Liver (tissue), 9 donors: ENCODE measurements around the gene TIMM13. TPM values are rescaled to one million over a fixed set of nuclear protein-coding genes. Genes with fewer than 3 reads are reported as not detected.
A peak's percentile ranks its signal among the peaks of the same experiment; 100 is the strongest.

ENCODE experiments used
- DNase-seq: peaks from one replicate; pipeline ENCODE4 v3.0.0-alpha.2; 2017; ENCODE audit warnings: low spot score
- H3K27ac ChIP-seq, 2 donors: one replicate each; pipeline ENCODE4 v1.7.0; 2013; ENCODE audit warnings: inconsistent platforms in 2 of 2, low read length in 2 of 2, control low read depth in 1 of 2, low read depth in 1 of 2, mild to moderate bottlenecking in 1 of 2
- H3K27me3 ChIP-seq, 4 donors: one replicate each; pipeline versions ENCODE4 v1.6.1 to v1.7.0; 2013; ENCODE audit warnings: low read length in 3 of 4, inconsistent platforms in 1 of 4, mild to moderate bottlenecking in 1 of 4, moderate library complexity in 1 of 4; ENCODE audit not compliant: control insufficient read depth in 4 of 4, insufficient read depth in 4 of 4
- H3K36me3 ChIP-seq, 4 donors: one replicate each; pipeline versions ENCODE4 v1.6.1 to v1.7.0; 2013; ENCODE audit warnings: low read length in 3 of 4, mild to moderate bottlenecking in 3 of 4, low read depth in 1 of 4, moderate library complexity in 1 of 4; ENCODE audit not compliant: control insufficient read depth in 4 of 4, insufficient read depth in 3 of 4
- H3K4me1 ChIP-seq, 4 donors: one replicate each; pipeline versions ENCODE4 v1.6.1 to v1.7.0; 2013; ENCODE audit warnings: low read length in 3 of 4, mild to moderate bottlenecking in 3 of 4, moderate library complexity in 1 of 4; ENCODE audit not compliant: control insufficient read depth in 4 of 4, insufficient read depth in 4 of 4
- H3K4me3 ChIP-seq, 3 donors: one replicate each; pipeline versions ENCODE4 v1.6.1 to v1.7.0; 2013; ENCODE audit warnings: low read length in 3 of 3, control low read depth in 1 of 3, low read depth in 1 of 3, mild to moderate bottlenecking in 1 of 3
- H3K9ac ChIP-seq, 2 donors: one replicate each; pipeline ENCODE4 v1.7.0; 2013; ENCODE audit warnings: low read length in 2 of 2, mild to moderate bottlenecking in 2 of 2, moderate library complexity in 2 of 2, control low read depth in 1 of 2, low read depth in 1 of 2
- H3K9me3 ChIP-seq, 4 donors: one replicate each; pipeline versions ENCODE4 v1.6.1 to v1.7.0; 2013; ENCODE audit warnings: low read length in 3 of 4; ENCODE audit not compliant: control insufficient read depth in 4 of 4
- EGR1 ChIP-seq, 2 donors: IDR thresholded peaks; 2 replicates each; pipeline ENCODE4 v1.6.1; 2016 to 2018; ENCODE audit warnings: antibody characterized with exemption in 2 of 2, low read depth in 2 of 2
- FOXA1 ChIP-seq: IDR thresholded peaks from 2 replicates; pipeline ENCODE4 v1.6.1; 2016; ENCODE audit warnings: antibody characterized with exemption
- HNF4A ChIP-seq, 2 donors: conservative IDR thresholded peaks; 2 replicates each; pipeline ENCODE4 v1.6.1; 2016; ENCODE audit warnings: antibody characterized with exemption in 2 of 2, mild to moderate bottlenecking in 2 of 2
- HNF4G ChIP-seq: IDR thresholded peaks from 2 replicates; pipeline ENCODE4 v1.6.1; 2016; ENCODE audit warnings: antibody characterized with exemption
- NR2F2 ChIP-seq: IDR thresholded peaks from 2 replicates; pipeline ENCODE4 v1.6.1; 2016; ENCODE audit warnings: antibody characterized with exemption
- RAD21 ChIP-seq, 2 donors: IDR thresholded peaks; 2 replicates each; pipeline ENCODE4 v1.6.1; 2016; ENCODE audit warnings: antibody characterized with exemption in 2 of 2, mild to moderate bottlenecking in 2 of 2
- REST ChIP-seq: IDR thresholded peaks from 2 replicates; pipeline ENCODE4 v1.6.1; 2016; ENCODE audit warnings: antibody characterized with exemption, mild to moderate bottlenecking
- SP1 ChIP-seq: IDR thresholded peaks from 2 replicates; pipeline ENCODE4 v1.6.1; 2018; ENCODE audit warnings: antibody characterized with exemption, mild to moderate bottlenecking
- YY1 ChIP-seq: IDR thresholded peaks from 2 replicates; pipeline ENCODE4 v1.6.1; 2016; ENCODE audit warnings: antibody characterized with exemption, mild to moderate bottlenecking
- WGBS: extraction: QIAGEN DNeasy Blood & Tissue Kit; methylation state at CpG from one replicate; pipeline ENCODE4 v1.1.7; 2013; 5-methylcytosine and 5-hydroxymethylcytosine counted together
- polyA plus RNA-seq, 2 donors: library from polyadenylated mRNA; stranded (reverse) in 1 of 2; unstranded in 1 of 2; fragments of 200-250 nt in 1 of 2; fragments of >200 nt in 1 of 2; fragmentation: Nextera tagmentation in 1 of 2; extraction: Ambion mirVana in 1 of 2; gene quantifications; one replicate each; pipeline versions ENCODE4 v1.2.1 to v1.2.3, GENCODE V29; 2013 to 2015
- total RNA-seq, 2 donors: library from RNA; depleted of rRNA; stranded (reverse); fragments of >200 nt; gene quantifications; one replicate each; pipeline ENCODE4 v1.2.3, GENCODE V29; 2014
- TF ChIP-seq, protein P1 (sequence below): IDR thresholded peaks from 2 replicates; pipeline ENCODE4 v1.6.1; 2016; ENCODE audit warnings: antibody characterized with exemption
- donor health status: healthy.
- donor health status: healthy.
- donor health status: healthy.
- donor health status: healthy.
- donor health status: healthy.

TIMM13 gene
- total and polyA plus RNA-seq, 4 donors = 21.6 to 137 (median 43.4) TPM

GRCh38 chr19:2428321-2428690 is 920 bp upstream of the TIMM13 start:
- Histone ChIP-seq H3K36me3 (peaks cover 0 to 4% (median 3%) of the 10 kb centered on the region in 4 donors), H3K4me1 (peaks cover 10 to 27% (median 22%) of the 10 kb centered on the region in 4 donors), H3K27ac (peak overlapping the region; percentile 84 to 98), H3K27me3 (no peaks in the 10 kb centered on the region), H3K9me3 (no peaks in the 10 kb centered on the region), H3K9ac (peak overlapping the region in 1 of 2 donors; percentile 55), H3K4me3 (peak overlapping the region; percentile 40 to 88 (median 85))
- no peak for DNase-seq
- TF ChIP-seq SP1 (no peak), EGR1 (IDR thresholded peaks at IDR 0.05; ENCODE audit: low read depth in 2 of 2) (no peak), NR2F2 (no peak), RAD21 (IDR thresholded peaks at IDR 0.05) (no peak), FOXA1 (no peak), YY1 (no peak), REST (no peak)
- TF ChIP-seq, protein P1, sequence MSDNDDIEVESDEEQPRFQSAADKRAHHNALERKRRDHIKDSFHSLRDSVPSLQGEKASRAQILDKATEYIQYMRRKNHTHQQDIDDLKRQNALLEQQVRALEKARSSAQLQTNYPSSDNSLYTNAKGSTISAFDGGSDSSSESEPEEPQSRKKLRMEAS = no peak
- 35% methylated on average over 25 of the region's 25 CpGs for WGBS

GRCh38 chr19:2426611-2427428 is 566 bp downstream of the TIMM13 start:
- DNase-seq = peak; percentile 68
- Histone ChIP-seq H3K4me1 (peaks cover 10 to 27% (median 22%) of the 10 kb centered on the region in 4 donors), H3K9ac (peak overlapping the region in 1 of 2 donors; percentile 55), H3K27ac (peak overlapping the region; percentile 84 to 98), H3K9me3 (no peaks in the 10 kb centered on the region), H3K4me3 (peak overlapping the region; percentile 85 to 93 (median 88)), H3K27me3 (no peaks in the 10 kb centered on the region), H3K36me3 (peaks cover 0 to 3% (median 1%) of the 10 kb centered on the region in 4 donors)
- 4% methylated on average over 66 of the region's 66 CpGs for WGBS
- no peak for TF ChIP-seq HNF4G

- no peak overlapping the region for H3K27ac ChIP-seq
- peaks cover 0 to 3% (median 0%) of the 10 kb centered on the region in 4 donors for H3K36me3 ChIP-seq
- H3K4me1 ChIP-seq = peaks cover 10 to 27% (median 22%) of the 10 kb centered on the region in 4 donors
- no peak overlapping the region for H3K9ac ChIP-seq
- TF ChIP-seq HNF4A (conservative IDR thresholded peaks at IDR 0.05) = no peak
- peak overlapping the region in 2 of 3 donors; percentile 85 to 93 for H3K4me3 ChIP-seq
- no peaks in the 10 kb centered on the region for H3K27me3 ChIP-seq
- no peaks in the 10 kb centered on the region for H3K9me3 ChIP-seq
- 80% methylated on average over 29 of the region's 29 CpGs for WGBS
- DNase-seq = no peak
These were observed 1.5 kb downstream of the TIMM13 start for GRCh38 chr19:2425622-2426581.
